Activated CD4-positive, alpha-beta T cell treated with anti-CD3 and anti-CD28 coated beads for 48 hours (primary cell): ENCODE results near the gene ICE2.

ENCODE experiments used
- DNase-seq: peaks from one replicate; pipeline ENCODE4 v3.0.0-alpha.2; 2020

Gene ICE2

DNA sequence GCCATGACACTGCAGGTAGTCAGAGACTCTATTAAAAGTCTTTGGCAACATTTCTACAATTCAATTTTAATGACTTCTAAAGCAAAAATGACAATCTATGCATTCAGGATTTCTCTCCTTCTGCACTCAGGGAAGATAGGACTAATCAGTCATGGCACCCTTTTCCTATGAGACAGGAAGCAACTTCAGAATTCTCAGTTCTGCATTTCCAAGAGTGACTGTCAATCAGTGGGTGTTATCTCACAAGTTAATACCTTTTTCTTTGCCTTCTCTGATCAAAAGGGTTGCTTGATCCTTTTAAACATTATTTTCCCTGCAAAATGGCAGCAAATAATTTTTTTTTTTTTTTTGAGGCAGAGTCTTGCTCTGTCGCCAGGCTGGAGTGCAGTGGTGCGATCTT, 7.8 kb upstream of the ICE2 start:
- DNase-seq: no peak

DNA sequence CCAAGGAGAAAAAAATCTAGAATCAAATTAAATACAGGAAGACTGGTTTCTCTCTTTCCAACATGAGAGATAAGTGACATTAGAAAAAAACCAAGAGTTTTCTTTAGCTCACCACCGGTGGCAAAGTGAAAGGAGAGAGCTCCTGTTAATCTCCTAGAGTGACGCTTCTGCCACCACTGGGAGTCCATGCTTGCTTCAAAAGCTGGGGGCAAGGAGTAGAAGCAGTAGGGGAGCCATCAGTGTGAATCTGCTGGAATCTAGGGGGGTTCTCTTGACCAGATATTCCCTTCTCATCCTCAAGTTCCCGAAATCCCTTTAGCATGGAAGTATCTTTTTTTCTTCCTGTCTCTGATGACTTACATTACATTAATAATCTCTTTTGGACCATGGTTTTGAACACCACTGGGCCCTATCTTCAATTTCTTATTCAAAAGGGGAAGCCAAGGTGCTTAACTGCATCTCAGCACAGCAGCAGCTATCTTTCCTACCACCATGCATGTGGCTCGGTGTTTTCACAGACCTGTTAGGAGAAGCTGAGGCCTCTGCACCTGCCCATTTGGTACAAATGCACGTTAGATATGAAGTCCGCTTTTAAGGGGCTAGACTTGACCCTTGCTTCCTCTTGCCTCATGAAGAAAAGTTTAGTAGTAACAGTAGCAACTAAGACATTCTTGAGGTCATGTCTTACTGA, 6.6 kb upstream of the ICE2 start:
- DNase-seq: no peak

DNA sequence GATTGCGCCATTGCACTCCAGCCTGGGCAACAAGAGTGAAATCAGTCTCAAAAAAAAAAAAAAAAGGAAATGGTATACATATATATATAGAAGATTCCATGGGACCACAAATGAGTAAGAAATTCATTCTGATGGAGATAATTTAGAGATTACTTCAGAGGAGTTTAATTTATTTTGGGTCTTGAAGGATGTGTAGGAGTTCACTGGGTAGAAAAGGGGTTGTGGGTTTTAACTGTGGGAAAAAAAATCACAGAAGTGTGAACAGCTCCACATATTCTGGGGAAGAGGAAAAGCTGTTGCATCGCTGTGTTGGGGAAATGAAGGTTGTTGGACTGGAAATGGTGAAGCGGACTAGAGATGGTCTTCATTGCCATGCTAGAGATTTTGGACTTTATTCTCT, 4.1 kb upstream of the ICE2 start:
- no peak for DNase-seq

DNA sequence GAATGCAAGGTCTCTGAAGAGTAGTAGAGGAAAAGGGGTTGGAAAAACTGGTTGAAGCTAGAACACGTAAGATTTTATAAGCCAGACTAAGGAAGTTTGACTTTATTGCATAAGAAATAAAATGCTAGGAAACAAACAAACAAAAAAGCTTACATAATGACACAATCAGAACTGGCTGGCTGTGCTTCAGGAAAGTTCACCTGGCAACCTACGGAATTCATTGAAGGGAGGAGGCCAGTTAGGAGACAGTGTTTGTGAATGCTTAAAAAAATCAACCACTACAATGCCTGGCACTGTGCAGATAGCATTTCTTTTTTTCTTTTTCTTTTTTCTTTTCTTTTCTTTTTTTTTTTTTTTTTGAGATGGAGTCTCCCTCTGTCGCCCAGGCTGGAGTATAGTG, 1.9 kb upstream of the ICE2 start:
- DNase-seq: no peak

DNA sequence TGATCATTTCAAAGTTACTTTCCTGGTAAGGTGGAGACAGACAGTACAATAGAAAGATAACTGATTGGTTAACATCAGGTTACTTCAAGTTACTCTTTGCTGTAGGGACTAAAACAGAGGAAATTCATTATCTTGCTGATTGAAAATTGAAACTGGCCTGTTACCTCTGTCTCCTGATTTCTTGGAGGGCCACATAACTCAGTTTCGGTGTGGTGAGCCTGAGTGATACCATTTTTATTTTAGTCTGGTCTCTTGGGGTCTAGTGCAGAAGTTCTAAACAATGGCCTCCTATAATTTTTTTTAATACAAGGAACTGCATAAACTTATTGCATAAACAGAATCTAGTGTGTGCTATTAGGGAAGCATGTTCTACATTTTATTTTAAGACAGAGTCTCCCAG, 1.2 kb upstream of the ICE2 start:
- no peak for DNase-seq

DNA sequence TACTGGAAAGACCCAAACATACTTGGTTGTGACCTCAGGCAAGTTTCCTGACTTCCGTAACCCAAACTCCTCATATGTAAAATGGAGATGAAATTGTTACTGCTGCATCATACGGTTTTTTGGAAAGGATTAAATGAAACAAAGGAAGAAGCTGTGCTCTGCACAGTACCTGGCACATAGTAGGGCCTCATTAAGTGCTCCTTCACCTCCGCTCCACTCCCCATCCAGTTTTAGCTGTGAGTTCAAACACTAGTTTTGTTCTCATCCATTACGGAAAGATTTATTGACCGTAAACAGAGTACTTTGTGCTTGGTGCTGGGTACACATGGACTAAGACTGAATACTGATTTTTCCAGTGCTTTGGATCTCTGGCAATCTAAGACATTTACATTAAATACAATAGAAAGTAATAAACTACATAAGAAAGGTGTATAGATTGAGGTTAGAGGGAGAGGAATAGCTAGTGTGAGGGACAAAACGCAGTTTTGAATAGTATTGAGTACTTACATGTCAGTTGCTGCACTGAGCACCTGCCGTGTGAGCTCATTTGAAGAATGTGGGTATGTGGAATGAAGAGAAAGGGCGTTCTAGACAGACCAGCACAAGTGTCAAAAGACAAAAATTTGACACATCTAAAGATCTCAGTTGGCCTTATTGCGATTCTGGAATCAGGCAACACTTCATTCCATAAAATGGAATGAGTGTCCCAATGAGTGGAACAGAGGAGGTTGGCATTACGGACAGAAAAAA, 594 bp upstream of the ICE2 start:
- DNase-seq: peak; percentile 10

DNA sequence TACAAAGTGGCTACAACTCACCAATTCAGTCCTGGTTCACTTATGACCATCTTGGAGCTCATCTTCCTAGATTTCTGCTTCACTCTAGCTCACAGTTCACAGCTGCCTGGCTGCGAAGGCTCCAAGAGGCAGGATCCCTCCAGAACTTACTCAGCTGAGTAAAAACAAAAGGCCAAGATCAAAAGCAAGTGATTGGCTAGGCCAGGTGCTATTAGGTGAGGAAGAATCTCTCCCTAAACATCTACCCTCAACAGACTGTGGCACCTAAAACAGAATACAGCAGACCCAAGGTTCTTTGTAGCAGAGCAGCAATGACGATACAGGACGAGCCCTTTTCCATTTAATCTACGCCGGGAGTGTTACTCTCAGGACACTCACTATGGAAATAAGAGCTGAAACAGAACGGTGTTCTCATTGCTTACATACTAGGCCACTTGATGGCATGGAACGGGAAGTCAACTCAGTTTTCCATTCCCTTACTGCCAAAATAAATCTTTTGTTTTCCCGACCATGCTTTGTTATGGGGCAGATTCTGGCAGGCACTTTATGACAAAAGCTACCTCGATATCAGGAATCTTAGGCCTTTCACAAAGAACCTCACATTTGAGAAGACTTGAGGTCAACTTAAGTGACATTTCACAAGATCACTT, 901 bp downstream of the ICE2 start:
- no peak for DNase-seq

DNA sequence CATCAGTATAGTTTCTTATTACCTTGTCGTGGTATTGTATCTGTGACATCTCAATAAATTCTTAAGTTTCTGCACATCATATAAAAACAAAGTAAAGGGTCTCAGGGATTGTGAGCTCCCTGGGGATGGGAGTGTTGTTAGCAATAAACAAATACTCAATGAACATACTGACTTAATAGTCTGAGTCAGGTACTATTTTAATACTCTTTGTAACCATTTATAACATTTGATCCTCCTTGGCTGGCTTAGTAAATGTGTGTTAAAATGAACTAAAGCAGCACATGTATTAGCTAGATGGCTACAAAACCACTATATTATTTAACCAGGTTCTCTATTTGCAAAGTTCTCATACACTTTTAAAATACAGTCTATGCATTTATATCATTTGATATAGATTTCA, 1.8 kb downstream of the ICE2 start:
- no peak for DNase-seq

DNA sequence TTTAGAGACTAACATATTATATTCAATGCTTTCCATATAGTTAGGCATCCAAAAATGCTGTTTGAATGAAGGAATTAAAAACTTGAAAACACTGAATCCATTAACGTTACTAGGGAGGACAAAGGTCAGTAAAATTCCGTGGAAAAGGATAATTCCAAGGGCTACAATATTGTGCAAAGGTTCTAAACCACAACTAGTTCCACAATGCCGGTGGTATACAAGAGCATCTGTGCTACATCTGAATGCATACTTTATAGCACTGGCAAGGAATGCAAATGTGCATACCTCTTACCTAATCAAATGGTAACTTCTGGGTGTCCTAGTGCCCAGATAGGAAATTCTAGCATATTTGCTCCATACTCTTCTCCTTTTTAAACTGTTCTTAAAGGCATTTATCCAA, 2.2 kb downstream of the ICE2 start:
- no peak for DNase-seq

DNA sequence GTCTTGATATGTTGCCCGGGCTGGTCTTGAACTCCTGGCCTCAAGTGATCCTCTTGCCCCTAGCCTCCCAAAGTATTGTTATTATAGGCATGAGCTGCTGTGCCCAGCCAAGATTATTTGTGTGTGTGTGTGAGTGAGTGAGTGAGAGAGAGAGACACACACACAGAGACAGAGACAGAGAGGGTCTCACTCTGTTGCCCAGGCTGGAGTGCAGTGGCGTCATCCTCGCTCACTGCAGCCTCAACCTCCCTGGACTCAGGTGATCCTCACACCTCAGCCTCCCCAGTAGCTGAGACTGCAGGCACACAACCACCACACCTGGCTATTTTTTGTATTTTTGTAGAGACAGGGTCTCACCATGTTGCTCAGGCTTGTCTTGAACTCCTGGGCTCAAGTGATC, 5.8 kb downstream of the ICE2 start:
- DNase-seq: no peak

DNA sequence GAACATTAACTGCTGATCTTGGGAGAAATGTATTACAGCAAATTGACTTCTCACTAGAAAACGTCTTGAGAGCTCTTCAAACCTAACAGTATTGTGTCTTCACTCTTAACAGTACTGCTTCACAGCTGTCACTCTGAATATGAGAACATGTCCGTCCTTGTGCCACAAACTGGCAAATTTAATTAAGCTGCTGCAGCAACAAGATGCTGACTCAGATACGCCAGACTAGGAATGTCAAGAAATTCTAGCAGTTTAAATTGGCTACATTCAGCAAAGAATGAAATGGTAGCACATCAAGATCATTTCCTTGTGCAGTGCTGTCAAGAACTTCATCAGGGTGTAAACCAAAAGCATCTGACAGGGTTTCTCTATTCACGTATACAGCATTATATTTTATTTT, 7.6 kb downstream of the ICE2 start:
- no peak for DNase-seq

DNA sequence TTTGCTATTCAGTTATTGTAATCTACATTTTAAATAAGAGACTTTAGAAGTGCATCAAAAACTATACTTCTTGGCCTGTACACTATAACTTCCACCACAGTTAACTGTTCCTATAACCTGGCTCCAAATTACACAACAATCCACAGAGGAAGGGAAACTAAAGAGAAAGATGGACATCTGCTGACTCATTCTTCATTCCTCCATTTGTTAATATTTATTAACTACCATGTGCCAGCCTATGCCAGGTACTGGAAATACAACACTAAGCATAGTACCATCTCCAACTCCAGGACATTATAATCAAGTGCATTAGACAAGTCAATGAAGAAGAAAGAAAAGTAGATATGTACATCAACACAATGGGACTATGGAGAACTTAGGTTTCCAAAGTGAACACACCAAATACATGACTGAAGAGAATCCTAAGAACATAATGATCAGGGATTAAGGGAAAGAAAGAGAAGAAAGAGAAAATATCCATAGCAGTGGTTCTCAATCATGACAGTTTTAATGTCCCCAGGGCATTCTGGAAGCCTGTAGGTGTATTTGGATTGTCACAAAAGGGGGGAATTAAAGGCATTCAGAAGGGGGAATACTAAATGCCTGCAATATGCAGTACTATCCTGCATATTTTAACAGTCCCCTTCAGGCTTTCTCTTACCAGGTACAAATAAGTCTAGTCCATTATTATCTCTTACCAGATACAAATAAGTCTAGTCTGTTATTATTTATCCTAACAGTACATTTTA, 8.9 kb downstream of the ICE2 start:
- no peak for DNase-seq

DNA sequence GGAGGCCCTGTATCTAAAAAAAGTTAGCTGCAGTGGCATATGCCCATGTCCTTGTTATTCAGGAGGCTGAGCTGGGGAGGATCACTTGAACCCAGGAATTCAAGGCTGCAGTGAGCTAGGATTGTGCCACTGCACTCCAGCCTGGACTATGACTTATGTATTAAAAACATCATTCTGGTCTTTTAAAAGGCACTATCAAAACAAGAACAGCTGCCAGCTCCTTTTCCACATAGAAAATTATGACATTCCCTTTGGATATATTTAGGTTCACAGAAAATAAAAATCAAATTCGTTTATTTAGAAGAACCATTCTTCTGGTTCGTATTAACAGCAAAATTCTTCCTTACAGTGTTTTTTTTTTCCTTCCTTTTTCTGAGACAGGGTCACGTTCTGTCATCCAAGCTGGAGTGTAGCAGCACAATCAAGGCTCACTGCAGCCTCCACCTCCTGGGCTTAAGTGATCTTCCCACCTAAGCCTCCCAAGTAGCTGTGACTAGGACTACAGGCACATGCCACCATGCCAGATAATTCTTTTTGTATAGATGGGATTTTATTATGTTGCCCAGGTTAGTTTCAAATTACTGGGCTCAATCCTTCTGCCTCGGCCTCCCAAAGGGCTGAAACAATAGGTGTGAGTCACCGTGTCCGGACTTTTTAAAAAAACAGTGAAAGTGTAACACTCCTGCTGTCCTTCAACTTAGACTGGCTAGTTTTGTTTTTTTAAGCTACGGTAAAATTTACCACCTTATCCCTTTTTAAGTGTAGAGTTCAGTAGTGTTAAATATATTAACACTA, 13.9 kb downstream of the ICE2 start:
- no peak for DNase-seq

DNA sequence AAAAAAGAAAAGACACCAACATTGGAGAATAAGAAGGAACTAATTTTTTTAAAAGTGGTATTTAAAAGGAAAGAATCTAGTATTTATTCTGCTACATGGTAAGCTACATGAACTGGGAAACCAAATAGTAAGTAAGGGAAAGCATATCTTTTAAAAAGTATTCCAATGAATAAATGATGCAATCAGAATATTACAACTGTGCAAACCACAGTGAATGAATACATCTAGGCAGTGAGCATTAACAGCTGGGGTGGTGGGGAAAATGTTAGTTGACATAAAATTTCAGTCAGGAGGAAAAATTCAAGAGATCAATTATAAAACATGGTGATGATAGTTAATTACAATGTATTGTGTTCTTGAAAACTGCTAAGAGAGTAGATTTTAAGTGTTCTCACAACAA, 16.9 kb downstream of the ICE2 start:
- no peak for DNase-seq

DNA sequence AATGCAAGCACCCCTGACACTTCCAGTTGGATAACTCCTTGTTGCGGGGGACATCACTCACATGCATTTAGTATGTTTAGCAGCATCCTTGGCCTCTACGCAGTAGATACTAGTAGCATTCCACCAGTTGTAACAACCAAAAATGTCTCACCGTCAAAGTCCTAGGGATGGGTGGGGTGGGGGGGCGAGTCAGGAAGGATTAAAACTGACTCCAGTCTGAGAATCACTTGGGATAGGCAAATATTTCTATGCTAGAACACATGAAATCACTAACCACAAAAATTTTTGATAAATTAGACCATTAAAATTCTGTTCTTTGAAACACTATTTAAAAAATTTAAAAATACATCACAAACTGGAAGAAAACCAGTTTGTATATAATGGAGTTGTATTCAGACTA, 18.0 kb downstream of the ICE2 start:
- DNase-seq: no peak

DNA sequence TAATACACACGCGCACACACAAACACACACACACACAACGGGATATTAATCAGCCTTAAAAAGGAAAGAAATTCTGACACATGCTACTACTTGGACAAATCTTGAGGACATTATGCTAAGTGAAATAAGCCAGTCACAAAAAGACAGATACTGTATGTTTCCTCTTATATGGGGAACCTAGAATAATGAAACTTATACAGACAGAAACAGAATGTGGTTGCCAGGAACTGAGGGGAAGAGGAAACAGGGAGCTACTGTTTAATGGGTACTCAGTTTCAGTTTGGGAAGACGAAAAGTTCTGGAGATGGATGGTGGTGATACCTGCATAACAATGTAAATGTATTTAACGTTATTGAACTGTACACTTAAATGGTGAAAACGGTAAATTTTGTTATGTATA, 20.2 kb downstream of the ICE2 start:
- no peak for DNase-seq

DNA sequence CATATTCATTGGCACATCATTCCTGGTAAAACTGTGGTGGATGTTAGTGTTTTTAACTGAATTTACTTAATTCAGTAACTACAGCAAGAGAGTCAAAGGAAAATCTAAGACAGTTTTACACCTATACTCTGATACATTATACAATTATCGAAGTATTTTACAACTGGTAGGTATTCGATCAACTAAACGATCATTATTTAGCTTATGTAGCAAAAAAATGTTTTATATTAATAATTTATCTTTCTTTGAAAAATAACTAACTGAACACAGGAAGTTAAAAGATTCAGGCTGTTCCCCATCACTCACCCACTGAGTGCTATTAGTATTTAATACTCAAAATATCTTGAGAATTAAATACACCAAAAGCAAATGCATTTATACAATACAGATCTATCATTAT, 21.0 kb downstream of the ICE2 start:
- DNase-seq: no peak

DNA sequence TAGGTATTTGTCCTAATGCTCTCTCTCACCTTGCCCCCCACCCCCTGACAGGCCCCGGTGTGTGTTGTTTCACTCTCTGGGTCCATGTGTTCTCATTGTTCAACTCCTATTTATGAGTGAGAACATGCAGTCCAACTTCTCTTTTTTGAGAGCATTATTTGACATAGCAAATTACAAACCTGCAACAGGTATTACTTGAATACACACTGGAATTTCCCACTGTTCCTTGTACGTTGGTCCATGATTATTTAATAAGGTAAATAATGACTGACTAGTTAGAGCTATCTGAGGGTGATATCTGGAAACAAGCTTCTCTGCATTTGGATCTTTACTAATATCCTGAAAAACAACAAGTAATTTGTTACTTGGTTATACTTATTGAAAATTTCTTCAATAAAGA, 24.1 kb downstream of the ICE2 start:
- no peak for DNase-seq

DNA sequence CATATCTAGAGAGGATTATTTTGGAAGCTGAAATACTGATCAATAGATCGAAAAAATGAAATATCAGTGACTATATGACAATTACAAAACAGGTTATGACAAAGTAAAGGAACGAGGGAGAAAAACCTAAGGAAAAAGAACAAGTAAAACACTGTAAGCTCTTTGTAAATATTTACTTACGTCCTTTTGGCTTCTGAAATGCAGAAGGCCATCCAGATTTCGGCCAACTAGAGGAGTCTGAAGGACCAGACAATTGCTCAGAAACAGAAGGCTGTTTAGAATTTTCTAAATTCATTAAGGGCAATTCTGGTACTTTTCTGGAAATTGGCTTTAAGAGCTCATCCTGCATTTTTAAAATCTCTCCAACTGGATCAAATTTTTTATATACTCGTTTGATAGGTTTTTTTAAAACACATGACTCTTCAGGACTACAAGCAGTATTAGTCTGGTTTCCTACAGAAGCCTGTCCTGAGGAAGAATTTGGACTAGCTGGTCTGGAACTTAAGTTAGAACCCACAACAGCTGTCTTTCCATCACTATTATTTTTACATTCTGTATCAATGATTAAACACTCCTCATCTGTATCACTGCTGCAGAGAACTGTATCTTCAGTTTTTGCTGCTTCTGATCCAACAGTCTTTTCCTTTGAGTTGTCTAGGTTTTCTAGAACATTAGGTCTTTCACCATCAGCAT, 30.1 kb downstream of the ICE2 start:
- DNase-seq: no peak

DNA sequence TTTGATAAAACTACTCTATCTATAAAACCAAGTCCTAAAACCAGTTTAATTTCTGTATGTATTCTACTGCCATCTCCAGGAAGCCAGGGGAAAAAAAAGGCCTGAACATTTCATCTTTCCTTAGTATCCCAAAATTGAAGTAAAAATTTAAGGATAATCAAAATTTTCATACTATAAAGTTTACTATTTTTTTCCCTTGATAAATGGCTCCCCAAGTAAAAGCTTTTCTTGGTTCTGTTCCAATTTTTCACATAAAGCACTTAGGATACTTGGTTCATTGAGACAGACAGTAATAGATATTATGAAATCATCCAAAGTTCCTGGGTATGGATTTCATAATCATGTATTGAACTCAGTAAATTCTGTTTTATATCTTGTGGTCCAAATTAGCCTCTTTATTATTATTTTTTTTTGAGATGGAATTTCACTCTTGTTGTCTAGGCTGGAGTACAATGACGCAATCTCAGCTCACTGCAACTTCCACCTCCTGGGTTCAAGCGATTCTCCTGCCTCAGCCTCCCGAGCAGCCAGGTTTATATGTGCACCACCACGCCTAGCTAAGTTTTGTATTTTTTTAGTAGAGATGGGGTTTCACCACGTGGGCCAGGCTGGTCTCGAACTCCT, 34.5 kb downstream of the ICE2 start:
- DNase-seq: no peak

DNA sequence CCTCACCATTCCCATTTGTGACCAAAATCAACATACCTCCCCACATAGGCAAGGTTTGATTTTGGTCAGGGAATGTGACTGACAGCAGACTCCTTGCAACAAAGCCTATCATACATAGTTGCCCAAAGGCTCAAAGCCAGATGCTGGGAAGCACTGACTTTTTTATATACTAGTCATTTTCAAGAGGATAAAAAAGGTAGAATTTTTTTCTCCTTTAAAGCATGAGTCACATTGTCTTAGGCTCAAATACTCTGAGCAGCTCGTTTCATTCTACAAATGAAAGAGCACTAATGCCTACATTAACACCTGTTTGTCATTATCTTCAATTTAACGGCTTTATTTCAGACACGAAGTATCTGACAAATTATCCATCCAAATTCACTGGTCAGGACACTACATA, 36.2 kb downstream of the ICE2 start:
- no peak for DNase-seq
